ENCODE results near the gene RFPL3.

RFPL3 gene

DNA sequence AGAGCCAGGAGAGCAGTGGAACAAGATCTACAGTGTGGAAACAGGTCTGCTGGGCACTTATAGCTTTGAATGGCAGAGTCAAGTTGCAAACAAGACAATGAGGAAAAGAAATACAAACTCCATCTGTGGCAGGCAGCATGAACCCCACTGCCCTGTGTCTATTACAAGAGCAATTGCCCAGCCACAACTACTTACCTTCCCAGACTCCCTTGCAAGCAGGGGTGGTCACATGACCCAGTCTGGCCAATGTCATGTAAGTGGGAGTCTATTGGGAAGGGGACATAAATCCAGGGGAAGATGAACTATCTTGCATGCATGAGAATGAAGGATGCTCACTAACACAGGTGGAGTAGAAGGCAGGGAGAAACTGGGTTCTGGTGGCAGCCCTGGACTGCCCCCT lies 44.1 kb upstream of the RFPL3 start:
- TF ChIP-seq, protein P1, sequence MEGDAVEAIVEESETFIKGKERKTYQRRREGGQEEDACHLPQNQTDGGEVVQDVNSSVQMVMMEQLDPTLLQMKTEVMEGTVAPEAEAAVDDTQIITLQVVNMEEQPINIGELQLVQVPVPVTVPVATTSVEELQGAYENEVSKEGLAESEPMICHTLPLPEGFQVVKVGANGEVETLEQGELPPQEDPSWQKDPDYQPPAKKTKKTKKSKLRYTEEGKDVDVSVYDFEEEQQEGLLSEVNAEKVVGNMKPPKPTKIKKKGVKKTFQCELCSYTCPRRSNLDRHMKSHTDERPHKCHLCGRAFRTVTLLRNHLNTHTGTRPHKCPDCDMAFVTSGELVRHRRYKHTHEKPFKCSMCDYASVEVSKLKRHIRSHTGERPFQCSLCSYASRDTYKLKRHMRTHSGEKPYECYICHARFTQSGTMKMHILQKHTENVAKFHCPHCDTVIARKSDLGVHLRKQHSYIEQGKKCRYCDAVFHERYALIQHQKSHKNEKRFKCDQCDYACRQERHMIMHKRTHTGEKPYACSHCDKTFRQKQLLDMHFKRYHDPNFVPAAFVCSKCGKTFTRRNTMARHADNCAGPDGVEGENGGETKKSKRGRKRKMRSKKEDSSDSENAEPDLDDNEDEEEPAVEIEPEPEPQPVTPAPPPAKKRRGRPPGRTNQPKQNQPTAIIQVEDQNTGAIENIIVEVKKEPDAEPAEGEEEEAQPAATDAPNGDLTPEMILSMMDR (IDR thresholded peaks at IDR 0.05; ENCODE audit: low read depth, low read length, missing control alignments): no peak
- H3K4me3 ChIP-seq (ENCODE audit: low read depth, low read length): no peak overlapping the region
- no peak for DNase-seq (ENCODE audit: low read depth)

DNA sequence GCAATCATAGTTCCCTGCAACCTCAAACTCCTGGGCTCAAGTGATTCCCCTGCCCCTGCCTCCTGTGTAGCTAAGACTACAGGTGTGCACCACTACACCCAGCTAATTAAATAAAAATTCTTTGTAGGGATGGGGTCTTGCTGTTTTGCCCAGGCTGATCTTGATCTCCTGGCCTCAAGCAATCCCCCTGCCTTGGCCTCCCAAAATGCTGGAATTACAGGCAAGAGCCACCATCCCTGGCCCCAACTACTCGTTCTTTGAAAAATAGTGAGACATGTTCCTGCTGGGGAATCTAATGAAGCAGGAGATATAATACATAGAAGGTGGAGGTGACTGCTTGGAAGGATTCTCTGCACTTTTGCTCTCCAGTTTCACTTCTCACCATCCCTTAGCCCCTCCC lies 40.1 kb upstream of the RFPL3 start:
- no peak for DNase-seq (ENCODE audit: low read depth)
- TF ChIP-seq, protein P1 (IDR thresholded peaks at IDR 0.05; ENCODE audit: low read depth, low read length, missing control alignments): no peak
- H3K4me3 ChIP-seq (ENCODE audit: low read depth, low read length): no peak overlapping the region

DNA sequence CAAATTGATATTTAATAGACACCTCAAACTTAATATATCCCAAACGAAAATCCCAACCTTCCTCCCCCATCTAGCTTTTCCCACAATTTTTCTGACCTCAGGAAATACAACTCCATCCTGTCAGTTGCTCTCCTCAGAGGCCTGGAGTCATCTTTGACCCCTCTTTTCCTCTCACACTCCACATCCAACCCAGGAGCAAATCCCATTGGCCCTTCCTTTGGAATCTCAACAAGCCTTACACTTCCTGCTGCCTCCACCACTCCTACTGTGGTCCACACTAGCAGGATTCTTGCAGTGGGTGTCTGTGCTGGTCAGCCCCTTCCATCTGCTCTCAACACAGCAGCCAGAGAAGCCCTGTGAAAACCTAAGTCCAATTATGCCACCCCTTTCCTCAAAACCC lies 39.3 kb upstream of the RFPL3 start:
- TF ChIP-seq, protein P1 (IDR thresholded peaks at IDR 0.05; ENCODE audit: low read depth, low read length, missing control alignments): no peak
- no peak overlapping the region for H3K4me3 ChIP-seq (ENCODE audit: low read depth, low read length)
- DNase-seq (ENCODE audit: low read depth): no peak

DNA sequence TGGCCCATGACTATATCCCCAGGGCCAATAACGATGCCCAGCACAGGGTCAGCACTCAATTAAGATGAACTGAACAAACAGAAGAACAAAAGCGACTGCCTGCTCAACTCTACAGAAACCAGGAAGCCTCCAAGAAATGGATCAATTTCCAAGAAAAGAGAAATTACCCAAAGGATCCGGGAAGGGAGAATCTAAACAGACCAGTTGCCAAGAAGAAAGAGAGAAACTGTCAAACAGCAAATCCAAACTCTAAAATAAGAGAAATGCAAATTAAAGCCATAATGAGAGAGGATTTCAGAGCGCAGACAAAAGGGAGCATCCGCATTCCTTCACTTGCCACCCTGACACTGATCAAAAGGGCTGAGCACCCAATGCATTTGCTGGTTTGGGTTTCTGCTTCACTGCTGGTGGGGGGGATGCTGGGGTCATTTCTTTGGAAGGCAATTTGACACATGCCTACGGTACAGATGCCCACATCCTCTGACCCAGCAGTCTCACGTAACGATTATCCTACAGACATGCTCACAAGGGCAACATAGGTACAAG lies 37.7 kb upstream of the RFPL3 start:
- no peak for DNase-seq (ENCODE audit: low read depth)

DNA sequence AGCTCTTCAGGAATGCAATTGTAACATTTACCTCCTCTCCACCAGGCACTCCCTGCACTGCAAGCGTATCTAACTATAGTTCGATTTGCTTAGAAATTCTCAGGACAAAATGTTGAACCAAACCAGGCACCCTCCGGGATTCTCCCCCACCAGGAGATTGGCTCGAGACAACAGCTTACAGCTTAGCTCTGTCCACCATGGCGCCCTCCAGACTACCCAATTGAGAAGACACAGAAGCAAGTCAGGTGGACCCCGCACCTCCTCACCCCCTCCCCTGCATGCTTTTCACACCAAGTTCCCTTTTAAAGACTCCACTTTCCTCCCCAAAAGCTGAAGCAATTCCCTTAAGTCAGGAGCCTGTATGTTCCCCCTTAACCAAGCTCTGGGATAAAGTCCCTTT lies 34.7 kb upstream of the RFPL3 start:
- H3K4me3 ChIP-seq (ENCODE audit: low read depth, low read length): no peak overlapping the region
- TF ChIP-seq, protein P1 (IDR thresholded peaks at IDR 0.05; ENCODE audit: low read depth, low read length, missing control alignments): no peak
- DNase-seq (ENCODE audit: low read depth): no peak

More for the DNA sequence above, 37.7 kb upstream of the RFPL3 start:
- TF ChIP-seq, protein P1 (IDR thresholded peaks at IDR 0.05; ENCODE audit: low read depth, low read length, missing control alignments): no peak
- H3K4me3 ChIP-seq (ENCODE audit: low read depth, low read length): no peak overlapping the region

DNA sequence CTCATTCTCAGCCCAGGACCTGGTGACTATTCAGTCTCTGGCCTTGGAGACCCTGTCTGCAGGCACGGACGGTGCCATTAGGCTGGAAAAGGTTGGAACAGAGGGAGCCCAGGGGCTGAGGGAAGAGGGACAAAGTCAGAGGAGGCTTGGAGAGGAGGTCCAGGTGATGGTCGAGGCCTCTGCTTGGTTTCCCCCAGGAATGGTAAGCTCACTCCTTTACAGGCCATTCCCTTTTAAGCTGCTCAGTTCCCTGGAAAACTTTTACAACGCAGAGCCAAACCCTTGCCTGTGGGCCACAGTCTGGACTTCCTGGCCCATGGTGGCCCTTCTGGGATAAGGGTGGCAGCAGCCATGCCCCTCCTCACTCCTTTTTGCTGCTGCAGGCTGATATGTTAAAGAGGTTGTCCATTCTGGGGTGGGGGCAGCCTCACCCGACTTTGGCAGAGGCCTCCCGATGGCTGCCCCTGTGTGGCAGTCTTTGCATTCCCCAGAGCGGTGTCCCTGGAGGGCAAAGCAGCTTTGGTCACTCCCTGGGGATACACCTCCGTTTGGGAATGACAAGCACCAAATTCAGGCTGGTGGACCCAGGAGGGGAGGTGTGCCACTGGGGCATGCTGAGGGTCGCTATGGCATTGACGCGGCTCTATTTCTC lies 34.0 kb upstream of the RFPL3 start:
- TF ChIP-seq, protein P1 (IDR thresholded peaks at IDR 0.05; ENCODE audit: low read depth, low read length, missing control alignments): no peak
- no peak for DNase-seq (ENCODE audit: low read depth)
- H3K4me3 ChIP-seq (ENCODE audit: low read depth, low read length): no peak overlapping the region

Data from GM12864 (cell line).